WTC11 (cell line): ENCODE data around the gene ASIC3. TPM values are rescaled to one million over a fixed set of nuclear protein-coding genes. Genes with fewer than 3 reads are reported as not detected.

ENCODE experiments used
- ATAC-seq: fragments of 200-7000 bp; cut with Tn5 transposase; 2 replicates; pipeline ENCODE4 v1.10.0; 2021; ENCODE audit warnings: mild to moderate bottlenecking, moderate library complexity
- CTCF ChIA-PET: fragments of 300-600 bp; sonication (Branson Sonifier 250); formaldehyde crosslinking; loops from one replicate; lab custom pipeline; 2021; ENCODE audit warnings: antibody characterized with exemption; lab: Charles Lee
- POLR2A ChIA-PET: fragments of 350-600 bp; sonication (Branson Sonifier 250); formaldehyde crosslinking; loops from one replicate; lab custom pipeline; 2021; ENCODE audit warnings: antibody characterized with exemption; lab: Charles Lee
- DNase-seq: peaks from one replicate; pipeline ENCODE4 v3.0.0; 2021; ENCODE audit warnings: low spot score
- H3K27ac Mint-ChIP-seq: 2 replicates; pipeline ENCODE4 v1.8.0; 2021; ENCODE audit warnings: mixed read lengths
- H3K27me3 Mint-ChIP-seq: 2 replicates; pipeline ENCODE4 v1.8.0; 2021; ENCODE audit warnings: low read depth, mild to moderate bottlenecking, moderate library complexity, mixed read lengths
- H3K36me3 Mint-ChIP-seq: 2 replicates; pipeline ENCODE4 v1.8.0; 2021; ENCODE audit warnings: mixed read lengths
- H3K4me1 Mint-ChIP-seq: 2 replicates; pipeline ENCODE4 v1.8.0; 2022; ENCODE audit warnings: mixed read lengths
- H3K4me3 Mint-ChIP-seq: 2 replicates; pipeline ENCODE4 v1.8.0; 2021; ENCODE audit warnings: mild to moderate bottlenecking, moderate library complexity, mixed read lengths
- H3K9me3 Mint-ChIP-seq: 2 replicates; pipeline ENCODE4 v1.8.0; 2021; ENCODE audit warnings: mixed read lengths
- ATF3 ChIP-seq: sonication (generic); formaldehyde crosslinking; conservative IDR thresholded peaks from 2 replicates; pipeline ENCODE4 v1.8.1; 2022; ENCODE audit warnings: mild to moderate bottlenecking, missing genetic modification reagents
- E2F4 ChIP-seq: sonication (generic); formaldehyde crosslinking; IDR thresholded peaks from 2 replicates; pipeline ENCODE4 v1.8.1; 2022; ENCODE audit warnings: low read depth, mild to moderate bottlenecking, moderate library complexity, missing genetic modification reagents, borderline replicate concordance
- EMX1 ChIP-seq: fragments of 250-450 bp; sonication (Bioruptor Pico); IDR thresholded peaks from 2 replicates; pipeline ENCODE4 v1.8.0; 2021; ENCODE audit warnings: mild to moderate bottlenecking
- ETV6 ChIP-seq: sonication (generic); formaldehyde crosslinking; IDR thresholded peaks from 2 replicates; pipeline ENCODE4 v1.8.1; 2022; ENCODE audit warnings: mild to moderate bottlenecking, missing genetic modification reagents
- FOXK1 ChIP-seq: sonication (generic); formaldehyde crosslinking; IDR thresholded peaks from 2 replicates; pipeline ENCODE4 v1.8.0; 2022; ENCODE audit warnings: mild to moderate bottlenecking, moderate library complexity, missing genetic modification reagents
- GRHL2 ChIP-seq: fragments of 250-450 bp; sonication (Bioruptor Pico); IDR thresholded peaks from 2 replicates; pipeline ENCODE4 v1.8.0; 2022; ENCODE audit warnings: mild to moderate bottlenecking, moderate library complexity; ENCODE audit not compliant: insufficient replicate concordance, severe bottlenecking
- JAZF1 ChIP-seq: fragments of 250-450 bp; sonication (Bioruptor Pico); IDR thresholded peaks from 2 replicates; pipeline ENCODE4 v1.9.0; 2021; ENCODE audit warnings: moderate library complexity, mild to moderate bottlenecking, inconsistent platforms
- JUN ChIP-seq: sonication (generic); formaldehyde crosslinking; IDR thresholded peaks from 2 replicates; pipeline ENCODE4 v1.8.0; 2023; ENCODE audit warnings: mild to moderate bottlenecking, missing genetic modification reagents
- MXD4 ChIP-seq: fragments of 250-450 bp; sonication (Bioruptor Pico); IDR thresholded peaks from 2 replicates; pipeline ENCODE4 v1.8.0; 2021; ENCODE audit warnings: mild to moderate bottlenecking, moderate library complexity, borderline replicate concordance
- NFYB ChIP-seq: sonication (generic); formaldehyde crosslinking; conservative IDR thresholded peaks from 2 replicates; pipeline ENCODE4 v1.8.0; 2022; ENCODE audit warnings: low read depth, missing genetic modification reagents
- PRRX2 ChIP-seq: fragments of 250-450 bp; sonication (Bioruptor Pico); IDR thresholded peaks from 2 replicates; pipeline ENCODE4 v1.8.0; 2021; ENCODE audit warnings: mild to moderate bottlenecking
- RELA ChIP-seq: sonication (generic); formaldehyde crosslinking; IDR thresholded peaks from 2 replicates; pipeline ENCODE4 v1.8.1; 2022; ENCODE audit warnings: missing genetic modification reagents, mild to moderate bottlenecking, borderline replicate concordance
- SMAD4 ChIP-seq: sonication (generic); formaldehyde crosslinking; IDR thresholded peaks from 2 replicates; pipeline ENCODE4 v1.8.0; 2022; ENCODE audit warnings: mild to moderate bottlenecking, missing genetic modification reagents
- TEAD4 ChIP-seq: sonication (generic); formaldehyde crosslinking; IDR thresholded peaks from 2 replicates; pipeline ENCODE4 v1.8.0; 2022; ENCODE audit warnings: mild to moderate bottlenecking, missing genetic modification reagents
- ZNF423 ChIP-seq: fragments of 250-450 bp; sonication (Bioruptor Pico); IDR thresholded peaks from 2 replicates; pipeline ENCODE4 v2.1.2; 2022; ENCODE audit warnings: mild to moderate bottlenecking, moderate library complexity
- total RNA-seq: library from RNA; stranded (reverse); gene quantifications from 3 replicates; pipeline ENCODE4 v1.2.3, GENCODE V29; 2021
- TF ChIP-seq, protein P1 (sequence below): fragments of 250-450 bp; sonication (Bioruptor Pico); conservative IDR thresholded peaks from 2 replicates; pipeline ENCODE4 v1.9.0; 2021; ENCODE audit warnings: mild to moderate bottlenecking
- TF ChIP-seq, protein P2 (sequence below): fragments of 250-450 bp; sonication (Bioruptor Pico); IDR thresholded peaks from 2 replicates; pipeline ENCODE4 v1.9.0; 2021; ENCODE audit warnings: mild to moderate bottlenecking
- TF ChIP-seq, protein P3 (sequence below): sonication (generic); formaldehyde crosslinking; conservative IDR thresholded peaks from 2 replicates; pipeline ENCODE4 v1.8.1; 2023; ENCODE audit warnings: mild to moderate bottlenecking, low read depth, missing genetic modification reagents, moderate library complexity
- TF ChIP-seq, protein P4 (sequence below): sonication (generic); formaldehyde crosslinking; IDR thresholded peaks from 2 replicates; pipeline ENCODE4 v1.8.1; 2023; ENCODE audit warnings: mild to moderate bottlenecking, missing genetic modification reagents, borderline replicate concordance

ASIC3 gene
- total RNA-seq, 1 experiment from 2014 or later, result 5.5 TPM

DNA sequence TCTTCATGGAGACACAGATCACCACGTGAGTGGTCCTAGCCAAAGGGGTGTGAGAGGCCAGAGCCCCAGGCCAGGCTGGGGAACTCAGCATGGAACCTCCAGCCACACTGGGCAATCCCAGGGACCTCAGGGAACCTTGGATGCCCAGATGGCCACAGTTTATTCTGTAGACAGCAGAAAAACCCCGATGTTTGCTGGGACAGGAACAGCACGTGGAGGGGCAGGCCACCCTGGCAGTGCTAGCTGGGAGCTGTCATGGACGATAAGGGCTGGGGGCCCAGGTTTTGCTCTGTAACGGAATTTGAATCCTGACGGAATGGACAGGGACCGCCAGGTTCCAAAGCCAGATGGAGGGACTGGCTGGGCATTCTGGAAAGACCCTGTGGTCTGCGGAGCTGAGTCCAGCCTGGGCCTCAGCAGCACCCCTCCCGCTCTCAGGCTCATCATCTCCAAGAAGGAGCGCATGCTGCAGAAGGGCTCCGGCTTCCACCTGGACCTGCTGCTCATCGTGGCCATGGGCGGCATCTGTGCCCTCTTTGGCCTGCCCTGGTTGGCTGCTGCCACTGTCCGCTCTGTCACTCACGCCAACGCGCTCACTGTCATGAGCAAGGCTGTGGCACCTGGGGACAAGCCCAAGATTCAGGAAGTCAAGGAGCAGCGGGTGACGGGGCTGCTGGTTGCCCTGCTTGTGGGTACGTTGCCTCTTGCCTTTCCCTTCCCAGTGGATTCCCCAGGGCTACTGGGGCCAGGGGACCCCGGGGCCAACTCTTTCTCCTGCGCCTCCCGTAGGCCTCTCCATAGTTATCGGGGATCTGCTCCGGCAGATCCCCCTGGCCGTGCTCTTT lies 26.7 kb downstream of the ASIC3 start (continued):
- TF ChIP-seq JAZF1 (CRISPR knock-in tag) (no peak), NFYB (CRISPR knock-in tag) (no peak), JUN (CRISPR knock-in tag) (no peak)
- TF ChIP-seq, protein P1, sequence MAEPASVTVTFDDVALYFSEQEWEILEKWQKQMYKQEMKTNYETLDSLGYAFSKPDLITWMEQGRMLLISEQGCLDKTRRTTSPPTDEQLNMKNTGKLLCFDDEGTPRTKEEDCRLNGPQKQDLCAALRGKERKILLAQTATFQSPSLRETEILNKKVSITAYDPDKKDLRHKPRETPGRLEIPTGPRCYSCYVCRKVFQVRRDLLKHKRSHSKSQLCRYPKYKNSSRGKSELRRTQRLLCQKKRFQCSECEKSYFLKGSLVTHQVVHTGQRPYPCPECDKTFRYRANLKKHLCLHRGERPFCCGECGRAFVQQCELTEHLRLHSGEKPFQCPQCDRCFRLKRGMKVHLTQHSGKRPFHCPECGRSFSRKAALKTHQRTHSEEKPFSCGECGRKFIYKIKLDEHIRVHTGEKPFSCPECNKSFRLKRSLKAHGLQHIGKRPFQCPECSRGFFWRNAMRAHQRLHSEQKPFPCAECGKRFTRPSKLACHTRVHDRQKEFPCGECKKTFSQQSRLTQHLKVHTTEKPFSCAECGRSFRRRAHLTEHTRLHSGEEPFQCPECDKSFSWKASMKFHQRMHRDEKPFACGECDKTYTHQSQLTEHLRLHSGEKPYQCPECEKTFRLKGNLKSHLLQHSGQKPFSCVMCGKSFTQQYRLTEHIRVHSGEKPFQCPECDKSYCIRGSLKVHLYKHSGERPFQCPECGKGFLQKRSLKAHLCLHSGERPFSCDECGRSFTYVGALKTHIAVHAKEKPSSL, result no peak

GRCh38 chr7:151075662-151075971 lies 27.3 kb downstream of the ASIC3 start:
- no peaks in the 10 kb centered on the region for H3K9me3 Mint-ChIP-seq
- no peak for TF ChIP-seq SMAD4 (CRISPR knock-in tag)
- TF ChIP-seq, protein P2, sequence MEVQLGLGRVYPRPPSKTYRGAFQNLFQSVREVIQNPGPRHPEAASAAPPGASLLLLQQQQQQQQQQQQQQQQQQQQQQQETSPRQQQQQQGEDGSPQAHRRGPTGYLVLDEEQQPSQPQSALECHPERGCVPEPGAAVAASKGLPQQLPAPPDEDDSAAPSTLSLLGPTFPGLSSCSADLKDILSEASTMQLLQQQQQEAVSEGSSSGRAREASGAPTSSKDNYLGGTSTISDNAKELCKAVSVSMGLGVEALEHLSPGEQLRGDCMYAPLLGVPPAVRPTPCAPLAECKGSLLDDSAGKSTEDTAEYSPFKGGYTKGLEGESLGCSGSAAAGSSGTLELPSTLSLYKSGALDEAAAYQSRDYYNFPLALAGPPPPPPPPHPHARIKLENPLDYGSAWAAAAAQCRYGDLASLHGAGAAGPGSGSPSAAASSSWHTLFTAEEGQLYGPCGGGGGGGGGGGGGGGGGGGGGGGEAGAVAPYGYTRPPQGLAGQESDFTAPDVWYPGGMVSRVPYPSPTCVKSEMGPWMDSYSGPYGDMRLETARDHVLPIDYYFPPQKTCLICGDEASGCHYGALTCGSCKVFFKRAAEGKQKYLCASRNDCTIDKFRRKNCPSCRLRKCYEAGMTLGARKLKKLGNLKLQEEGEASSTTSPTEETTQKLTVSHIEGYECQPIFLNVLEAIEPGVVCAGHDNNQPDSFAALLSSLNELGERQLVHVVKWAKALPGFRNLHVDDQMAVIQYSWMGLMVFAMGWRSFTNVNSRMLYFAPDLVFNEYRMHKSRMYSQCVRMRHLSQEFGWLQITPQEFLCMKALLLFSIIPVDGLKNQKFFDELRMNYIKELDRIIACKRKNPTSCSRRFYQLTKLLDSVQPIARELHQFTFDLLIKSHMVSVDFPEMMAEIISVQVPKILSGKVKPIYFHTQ (CRISPR knock-in tag), result no peak
- TF ChIP-seq, protein P3, sequence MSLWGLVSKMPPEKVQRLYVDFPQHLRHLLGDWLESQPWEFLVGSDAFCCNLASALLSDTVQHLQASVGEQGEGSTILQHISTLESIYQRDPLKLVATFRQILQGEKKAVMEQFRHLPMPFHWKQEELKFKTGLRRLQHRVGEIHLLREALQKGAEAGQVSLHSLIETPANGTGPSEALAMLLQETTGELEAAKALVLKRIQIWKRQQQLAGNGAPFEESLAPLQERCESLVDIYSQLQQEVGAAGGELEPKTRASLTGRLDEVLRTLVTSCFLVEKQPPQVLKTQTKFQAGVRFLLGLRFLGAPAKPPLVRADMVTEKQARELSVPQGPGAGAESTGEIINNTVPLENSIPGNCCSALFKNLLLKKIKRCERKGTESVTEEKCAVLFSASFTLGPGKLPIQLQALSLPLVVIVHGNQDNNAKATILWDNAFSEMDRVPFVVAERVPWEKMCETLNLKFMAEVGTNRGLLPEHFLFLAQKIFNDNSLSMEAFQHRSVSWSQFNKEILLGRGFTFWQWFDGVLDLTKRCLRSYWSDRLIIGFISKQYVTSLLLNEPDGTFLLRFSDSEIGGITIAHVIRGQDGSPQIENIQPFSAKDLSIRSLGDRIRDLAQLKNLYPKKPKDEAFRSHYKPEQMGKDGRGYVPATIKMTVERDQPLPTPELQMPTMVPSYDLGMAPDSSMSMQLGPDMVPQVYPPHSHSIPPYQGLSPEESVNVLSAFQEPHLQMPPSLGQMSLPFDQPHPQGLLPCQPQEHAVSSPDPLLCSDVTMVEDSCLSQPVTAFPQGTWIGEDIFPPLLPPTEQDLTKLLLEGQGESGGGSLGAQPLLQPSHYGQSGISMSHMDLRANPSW, result no peak
- no peak for TF ChIP-seq E2F4
- TF ChIP-seq, protein P4, sequence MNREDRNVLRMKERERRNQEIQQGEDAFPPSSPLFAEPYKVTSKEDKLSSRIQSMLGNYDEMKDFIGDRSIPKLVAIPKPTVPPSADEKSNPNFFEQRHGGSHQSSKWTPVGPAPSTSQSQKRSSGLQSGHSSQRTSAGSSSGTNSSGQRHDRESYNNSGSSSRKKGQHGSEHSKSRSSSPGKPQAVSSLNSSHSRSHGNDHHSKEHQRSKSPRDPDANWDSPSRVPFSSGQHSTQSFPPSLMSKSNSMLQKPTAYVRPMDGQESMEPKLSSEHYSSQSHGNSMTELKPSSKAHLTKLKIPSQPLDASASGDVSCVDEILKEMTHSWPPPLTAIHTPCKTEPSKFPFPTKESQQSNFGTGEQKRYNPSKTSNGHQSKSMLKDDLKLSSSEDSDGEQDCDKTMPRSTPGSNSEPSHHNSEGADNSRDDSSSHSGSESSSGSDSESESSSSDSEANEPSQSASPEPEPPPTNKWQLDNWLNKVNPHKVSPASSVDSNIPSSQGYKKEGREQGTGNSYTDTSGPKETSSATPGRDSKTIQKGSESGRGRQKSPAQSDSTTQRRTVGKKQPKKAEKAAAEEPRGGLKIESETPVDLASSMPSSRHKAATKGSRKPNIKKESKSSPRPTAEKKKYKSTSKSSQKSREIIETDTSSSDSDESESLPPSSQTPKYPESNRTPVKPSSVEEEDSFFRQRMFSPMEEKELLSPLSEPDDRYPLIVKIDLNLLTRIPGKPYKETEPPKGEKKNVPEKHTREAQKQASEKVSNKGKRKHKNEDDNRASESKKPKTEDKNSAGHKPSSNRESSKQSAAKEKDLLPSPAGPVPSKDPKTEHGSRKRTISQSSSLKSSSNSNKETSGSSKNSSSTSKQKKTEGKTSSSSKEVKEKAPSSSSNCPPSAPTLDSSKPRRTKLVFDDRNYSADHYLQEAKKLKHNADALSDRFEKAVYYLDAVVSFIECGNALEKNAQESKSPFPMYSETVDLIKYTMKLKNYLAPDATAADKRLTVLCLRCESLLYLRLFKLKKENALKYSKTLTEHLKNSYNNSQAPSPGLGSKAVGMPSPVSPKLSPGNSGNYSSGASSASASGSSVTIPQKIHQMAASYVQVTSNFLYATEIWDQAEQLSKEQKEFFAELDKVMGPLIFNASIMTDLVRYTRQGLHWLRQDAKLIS (CRISPR knock-in tag), result no peak
- TF ChIP-seq ZNF423 (CRISPR knock-in tag), result no peak
- no peak for TF ChIP-seq RELA
- TF ChIP-seq PRRX2 (CRISPR knock-in tag), result no peak
- no peak for TF ChIP-seq EMX1 (CRISPR knock-in tag)
- TF ChIP-seq FOXK1 (CRISPR knock-in tag), result no peak
- no peak for TF ChIP-seq ETV6 (CRISPR knock-in tag)
- no peak for TF ChIP-seq ATF3 (CRISPR knock-in tag)
- no peak for TF ChIP-seq GRHL2 (CRISPR knock-in tag)
- no peak for TF ChIP-seq TEAD4 (CRISPR knock-in tag)
- no peak for TF ChIP-seq MXD4 (CRISPR knock-in tag)
- TF ChIP-seq, all 79 proteins: peak for 0
- peak overlapping the region; percentile 57; the same call in 1 of the 2 replicates for H3K27ac Mint-ChIP-seq
- H3K27me3 Mint-ChIP-seq, result no peaks in the 10 kb centered on the region
- H3K36me3 Mint-ChIP-seq, result peaks cover 24% of the 10 kb centered on the region
- H3K4me1 Mint-ChIP-seq, result peaks cover 29% of the 10 kb centered on the region
- no peak for ATAC-seq
- CTCF ChIA-PET, result interaction anchor here (1.3 to 4.8 kb wide), 2 partner anchors 36 to 113 kb away, joined by 3 to 64 read pairs; no protein-coding TSS in a partner anchor
- no peak overlapping the region for H3K4me3 Mint-ChIP-seq
- DNase-seq, result no peak
- POLR2A ChIA-PET, result interaction anchor here (1.1 kb wide), 1 partner anchor 36 kb away, joined by 4 read pairs; no protein-coding TSS in a partner anchor
